Measurements from ENCODE around the gene RPH3AL. TPM values are rescaled to one million over a fixed set of nuclear protein-coding genes. Genes with fewer than 3 reads are reported as not detected.
A peak's percentile ranks its signal among the peaks of the same experiment; 100 is the strongest.

RPH3AL gene
- total and polyA plus RNA-seq, 10 donors, result 4.8 to 182 (median 49.1) TPM

DNA sequence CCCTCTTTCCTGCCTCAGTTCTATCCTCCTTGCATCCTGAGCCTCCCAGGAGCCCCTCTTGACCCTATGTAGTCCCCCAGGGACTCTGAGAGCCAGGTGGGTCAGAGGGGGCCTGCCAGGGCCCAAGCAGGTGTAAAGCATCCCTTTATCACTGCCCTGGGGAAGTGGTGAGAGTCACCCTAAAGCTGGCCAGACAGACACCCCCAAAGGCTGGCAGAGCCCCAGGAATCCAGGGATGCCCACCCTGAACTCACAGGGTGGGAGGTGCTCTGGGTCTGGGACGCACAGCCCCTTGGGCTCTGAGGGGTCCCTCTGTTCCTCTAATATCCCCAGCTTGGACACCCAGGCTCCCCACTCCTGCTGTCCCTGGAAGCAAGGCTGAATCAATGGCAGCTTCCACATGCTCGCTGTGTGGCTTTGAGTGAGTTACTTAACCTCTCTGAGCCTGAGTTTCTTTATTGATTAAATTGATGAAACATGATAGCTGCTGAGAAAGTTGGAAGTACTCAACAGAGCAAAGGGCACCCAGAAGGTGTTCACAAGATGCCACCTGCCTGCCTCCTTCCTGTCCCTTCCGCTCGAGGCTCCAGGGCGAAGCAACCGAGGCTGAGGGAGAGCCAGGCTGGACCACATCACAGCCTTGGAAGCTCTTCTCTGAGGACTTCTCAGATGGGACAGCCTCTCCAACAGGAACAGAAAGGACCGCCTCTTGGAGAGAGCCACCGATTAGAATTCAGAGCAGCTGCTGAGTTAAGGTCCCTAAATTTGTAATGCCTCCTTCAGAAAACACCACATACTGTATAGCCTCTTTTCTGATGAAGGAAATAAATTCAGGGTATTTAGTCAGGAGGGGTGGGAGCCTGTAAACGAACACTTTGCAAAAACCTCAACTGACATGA lies 104.0 kb downstream of the RPH3AL start:
- Histone ChIP-seq H3K27ac (peak overlapping the region in 4 of 8 donors; percentile 41 to 53 (median 47)), H3K9me3 (no peaks in the 10 kb centered on the region), H3K4me1 (peaks cover 0 to 18% (median 12%) of the 10 kb centered on the region in 6 donors), H3K36me3 (peaks cover 0 to 22% (median 7%) of the 10 kb centered on the region in 6 donors), H3K27me3 (replicated peaks in 1 of 7) (no peaks in the 10 kb centered on the region), H3K4me3 (no peak overlapping the region)
- intact Hi-C loops (cut with DNase I; ENCODE audit: low total_unique reads), result no loop called here
- peak; percentile 43 for DNase-seq
- no peak for TF ChIP-seq POLR2AphosphoS5 (IDR thresholded peaks at IDR 0.05)
- no peak for TF ChIP-seq POLR2A (IDR thresholded peaks at IDR 0.05)
- TF ChIP-seq, protein P1, sequence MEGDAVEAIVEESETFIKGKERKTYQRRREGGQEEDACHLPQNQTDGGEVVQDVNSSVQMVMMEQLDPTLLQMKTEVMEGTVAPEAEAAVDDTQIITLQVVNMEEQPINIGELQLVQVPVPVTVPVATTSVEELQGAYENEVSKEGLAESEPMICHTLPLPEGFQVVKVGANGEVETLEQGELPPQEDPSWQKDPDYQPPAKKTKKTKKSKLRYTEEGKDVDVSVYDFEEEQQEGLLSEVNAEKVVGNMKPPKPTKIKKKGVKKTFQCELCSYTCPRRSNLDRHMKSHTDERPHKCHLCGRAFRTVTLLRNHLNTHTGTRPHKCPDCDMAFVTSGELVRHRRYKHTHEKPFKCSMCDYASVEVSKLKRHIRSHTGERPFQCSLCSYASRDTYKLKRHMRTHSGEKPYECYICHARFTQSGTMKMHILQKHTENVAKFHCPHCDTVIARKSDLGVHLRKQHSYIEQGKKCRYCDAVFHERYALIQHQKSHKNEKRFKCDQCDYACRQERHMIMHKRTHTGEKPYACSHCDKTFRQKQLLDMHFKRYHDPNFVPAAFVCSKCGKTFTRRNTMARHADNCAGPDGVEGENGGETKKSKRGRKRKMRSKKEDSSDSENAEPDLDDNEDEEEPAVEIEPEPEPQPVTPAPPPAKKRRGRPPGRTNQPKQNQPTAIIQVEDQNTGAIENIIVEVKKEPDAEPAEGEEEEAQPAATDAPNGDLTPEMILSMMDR (IDR thresholded peaks at IDR 0.05 in 8 of 11, conservative IDR thresholded peaks at IDR 0.05 in 3 of 11), result no peak
- 82 to 87% (median 84%) methylated on average over 8 to 9 of the region's 9 CpGs for WGBS, 5 donors

DNA sequence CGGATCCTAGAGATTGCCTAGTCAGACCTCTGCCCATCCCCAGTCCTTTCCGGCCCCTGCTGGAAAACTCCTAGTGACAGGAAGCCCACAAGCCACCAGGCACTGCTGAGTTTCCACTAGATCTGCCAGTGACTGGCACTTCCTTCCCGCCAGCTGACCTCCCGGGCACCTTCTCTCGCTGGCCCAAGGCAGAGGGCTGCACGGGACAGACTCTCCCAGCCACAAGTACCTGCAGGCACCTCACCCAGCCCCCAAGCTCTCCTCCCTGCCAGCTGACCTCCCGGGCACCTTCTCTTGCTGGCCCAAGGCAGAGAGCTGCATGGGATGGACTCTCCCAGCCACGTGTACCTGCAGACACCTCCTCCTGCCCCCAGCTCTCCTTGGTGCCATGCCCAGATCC lies 104.8 kb downstream of the RPH3AL start:
- Histone ChIP-seq H3K27ac (peak overlapping the region in 4 of 8 donors; percentile 41 to 53 (median 47)), H3K9me3 (no peaks in the 10 kb centered on the region), H3K27me3 (replicated peaks in 1 of 7) (no peaks in the 10 kb centered on the region), H3K36me3 (peaks cover 0 to 22% (median 7%) of the 10 kb centered on the region in 6 donors), H3K4me1 (peaks cover 0 to 18% (median 12%) of the 10 kb centered on the region in 6 donors), H3K4me3 (no peak overlapping the region)
- TF ChIP-seq POLR2A (IDR thresholded peaks at IDR 0.05) (no peak), POLR2AphosphoS5 (IDR thresholded peaks at IDR 0.05) (peak in 2 of 3 donors; percentile 60 to 74)
- peak; percentile 73 for DNase-seq
- 24 to 46% (median 38%) methylated on average over 7 to 8 of the region's 8 CpGs for WGBS, 5 donors
- intact Hi-C loops (cut with DNase I; ENCODE audit: low total_unique reads), result no loop called here

DNA sequence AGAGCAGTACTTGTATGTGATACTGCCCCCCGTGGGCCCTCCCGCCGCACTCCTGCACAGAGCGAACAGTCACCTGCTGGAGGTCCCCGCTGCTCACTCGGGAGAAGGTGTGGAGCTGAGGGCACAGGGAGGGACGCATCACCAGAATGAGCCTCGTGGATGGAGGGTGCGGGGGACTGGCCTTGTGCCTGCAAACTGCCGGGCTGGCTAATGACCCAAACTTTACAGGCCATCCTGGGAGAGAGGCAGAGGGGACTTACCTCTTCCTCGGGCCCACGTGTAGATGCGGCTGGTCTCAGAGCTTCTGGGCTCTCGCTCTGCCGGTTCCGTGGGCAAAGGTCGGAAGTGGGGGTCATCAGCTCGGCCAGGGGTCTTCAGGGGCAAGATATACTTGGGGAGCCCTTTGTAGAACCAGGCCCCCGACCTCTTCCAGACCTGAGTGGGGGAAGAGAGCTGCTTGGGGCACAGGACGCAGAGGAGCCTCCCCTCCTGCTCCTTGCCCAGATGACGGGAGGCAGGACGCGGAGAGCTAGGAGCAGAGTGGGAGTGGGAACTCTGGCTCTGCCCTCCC lies 105.7 kb downstream of the RPH3AL start:
- WGBS, 5 donors, result 86 to 97% (median 89%) methylated on average over 20 to 23 of the region's 23 CpGs
- Histone ChIP-seq H3K36me3 (peaks cover 0 to 22% (median 7%) of the 10 kb centered on the region in 6 donors), H3K4me1 (peaks cover 0 to 18% (median 12%) of the 10 kb centered on the region in 6 donors), H3K27ac (peak overlapping the region in 4 of 8 donors; percentile 27 to 53 (median 41)), H3K27me3 (replicated peaks in 1 of 7) (no peaks in the 10 kb centered on the region), H3K4me3 (no peak overlapping the region), H3K9me3 (no peaks in the 10 kb centered on the region)
- TF ChIP-seq, protein P1 (IDR thresholded peaks at IDR 0.05 in 8 of 11, conservative IDR thresholded peaks at IDR 0.05 in 3 of 11), result no peak
- TF ChIP-seq POLR2A (IDR thresholded peaks at IDR 0.05) (no peak), POLR2AphosphoS5 (IDR thresholded peaks at IDR 0.05) (no peak)
- peak; percentile 48 for DNase-seq
- intact Hi-C loops (cut with DNase I; ENCODE audit: low total_unique reads), result no loop called here

DNA sequence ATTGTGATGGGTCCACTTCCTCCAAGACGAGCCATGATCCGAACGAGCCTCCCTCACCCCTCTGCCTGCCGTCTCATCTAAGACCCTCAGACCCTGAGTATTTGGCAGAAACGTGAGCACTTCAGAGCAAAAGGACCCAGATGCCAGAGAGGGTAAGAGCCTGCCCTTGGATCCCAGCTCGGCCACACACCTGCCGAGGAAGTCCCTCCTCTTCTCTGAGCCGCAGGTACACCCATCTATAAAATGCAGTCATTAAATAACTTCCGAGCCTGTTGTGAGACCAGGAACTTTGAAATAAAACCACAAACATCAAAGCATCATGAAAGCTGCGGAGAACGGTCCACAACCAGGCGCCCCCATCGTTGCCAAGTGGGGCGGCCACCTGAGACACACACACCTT lies 106.4 kb downstream of the RPH3AL start:
- intact Hi-C loops (cut with DNase I; ENCODE audit: low total_unique reads), result no loop called here
- DNase-seq, result no peak
- no peaks in the 10 kb centered on the region for H3K9me3 ChIP-seq
- H3K4me3 ChIP-seq, result no peak overlapping the region
- H3K4me1 ChIP-seq, result peaks cover 0 to 18% (median 12%) of the 10 kb centered on the region in 6 donors
- H3K36me3 ChIP-seq, result peaks cover 0 to 22% (median 7%) of the 10 kb centered on the region in 6 donors
- TF ChIP-seq, protein P1 (IDR thresholded peaks at IDR 0.05 in 8 of 11, conservative IDR thresholded peaks at IDR 0.05 in 3 of 11), result no peak
- no peak for TF ChIP-seq POLR2A (IDR thresholded peaks at IDR 0.05)
- no peak for TF ChIP-seq POLR2AphosphoS5 (IDR thresholded peaks at IDR 0.05)
- H3K27me3 ChIP-seq (replicated peaks in 1 of 7), result no peaks in the 10 kb centered on the region
- H3K27ac ChIP-seq, result no peak overlapping the region
- whole genome bisulfite sequencing, 5 donors, result 86 to 95% (median 93%) methylated on average over 14 of the region's 14 CpGs
